CD4-positive, CD25-positive, alpha-beta regulatory T cell (primary cell): Measurements from ENCODE around the gene EVPLL. TPM values are rescaled to one million over a fixed set of nuclear protein-coding genes. Genes with fewer than 3 reads are reported as not detected.
"Not testable (repeated sequence)": the region's sequence is repeated elsewhere in the genome, so short reads cannot be mapped to it uniquely, and the experiment has no call there.

Source experiments
- ATAC-seq, 2 donors: fragments of 150-1000 bp; cut with Tn5 transposase; one replicate each; pipeline ENCODE4 v1.10.0; 2021; ENCODE audit warnings: low read depth in 2 of 2, moderate number of reproducible peaks in 2 of 2, moderate library complexity in 1 of 2
- DNase-seq, 3 donors: peaks; one replicate each; pipeline versions ENCODE4 v3.0.0 to v3.0.0-alpha.2; 2012 to 2022; ENCODE audit warnings: mixed read lengths in 1 of 3
- H3K27ac ChIP-seq: one replicate; pipeline ENCODE4 v1.7.0; 2013; ENCODE audit warnings: mild to moderate bottlenecking, low read length; ENCODE audit not compliant: insufficient read depth, poor library complexity, severe bottlenecking
- H3K27me3 ChIP-seq: one replicate; pipeline ENCODE4 v1.7.0; 2013; ENCODE audit warnings: low read length; ENCODE audit not compliant: control insufficient read depth, insufficient read depth
- H3K36me3 ChIP-seq: one replicate; pipeline ENCODE4 v1.7.0; 2013; ENCODE audit warnings: mild to moderate bottlenecking, low read length, moderate library complexity; ENCODE audit not compliant: control insufficient read depth, insufficient read depth
- H3K4me1 ChIP-seq: 2 replicates; pipeline ENCODE4 v1.7.0; 2013; ENCODE audit warnings: mild to moderate bottlenecking, low read length; ENCODE audit not compliant: insufficient read depth, control insufficient read depth, poor library complexity, severe bottlenecking
- H3K4me3 ChIP-seq: one replicate; pipeline ENCODE4 v1.7.0; 2013; ENCODE audit warnings: low read depth, mild to moderate bottlenecking, low read length, moderate library complexity
- H3K9me3 ChIP-seq, 2 experiments: 1 replicate in 1 of 2; 2 replicates in 1 of 2; pipeline ENCODE4 v1.7.0; 2013; ENCODE audit warnings: low read length in 2 of 2, mild to moderate bottlenecking in 1 of 2, moderate library complexity in 1 of 2; ENCODE audit not compliant: control insufficient read depth in 2 of 2
- H3K27ac Mint-ChIP-seq, 3 donors: one replicate each; pipeline ENCODE4 v1.8.0; 2020 to 2022; ENCODE audit warnings: mild to moderate bottlenecking in 3 of 3, mixed read lengths in 3 of 3, moderate library complexity in 2 of 3
- H3K27me3 Mint-ChIP-seq: one replicate; pipeline ENCODE4 v1.8.0; 2022; ENCODE audit warnings: mild to moderate bottlenecking, mixed read lengths
- H3K36me3 Mint-ChIP-seq: one replicate; pipeline ENCODE4 v1.8.0; 2020; ENCODE audit warnings: mixed read lengths
- H3K4me1 Mint-ChIP-seq, 4 donors: one replicate each; pipeline ENCODE4 v1.8.0; 2020 to 2022; ENCODE audit warnings: mixed read lengths in 4 of 4, mild to moderate bottlenecking in 1 of 4
- H3K4me3 Mint-ChIP-seq, 4 donors: one replicate each; pipeline ENCODE4 v1.8.0; 2020 to 2022; ENCODE audit warnings: mild to moderate bottlenecking in 4 of 4, mixed read lengths in 4 of 4, moderate library complexity in 3 of 4
- H3K9me3 Mint-ChIP-seq, 7 donors: one replicate each; pipeline ENCODE4 v1.8.0; 2020 to 2022; ENCODE audit warnings: mixed read lengths in 7 of 7, mild to moderate bottlenecking in 3 of 7, moderate library complexity in 2 of 7
- polyA plus RNA-seq, 4 donors: library from polyadenylated mRNA; unstranded; fragments of 300-500 nt; fragmentation: Illumina TruSeq; gene quantifications; one replicate each; pipeline ENCODE4 v1.2.3, GENCODE V29; 2021
- total RNA-seq: library from RNA; stranded (reverse); gene quantifications from one replicate; pipeline ENCODE4 v1.2.3, GENCODE V29; 2022

EVPLL gene
- total and polyA plus RNA-seq, 5 donors from 2014 or later, result 0.25 TPM; not detected in 4

DNA sequence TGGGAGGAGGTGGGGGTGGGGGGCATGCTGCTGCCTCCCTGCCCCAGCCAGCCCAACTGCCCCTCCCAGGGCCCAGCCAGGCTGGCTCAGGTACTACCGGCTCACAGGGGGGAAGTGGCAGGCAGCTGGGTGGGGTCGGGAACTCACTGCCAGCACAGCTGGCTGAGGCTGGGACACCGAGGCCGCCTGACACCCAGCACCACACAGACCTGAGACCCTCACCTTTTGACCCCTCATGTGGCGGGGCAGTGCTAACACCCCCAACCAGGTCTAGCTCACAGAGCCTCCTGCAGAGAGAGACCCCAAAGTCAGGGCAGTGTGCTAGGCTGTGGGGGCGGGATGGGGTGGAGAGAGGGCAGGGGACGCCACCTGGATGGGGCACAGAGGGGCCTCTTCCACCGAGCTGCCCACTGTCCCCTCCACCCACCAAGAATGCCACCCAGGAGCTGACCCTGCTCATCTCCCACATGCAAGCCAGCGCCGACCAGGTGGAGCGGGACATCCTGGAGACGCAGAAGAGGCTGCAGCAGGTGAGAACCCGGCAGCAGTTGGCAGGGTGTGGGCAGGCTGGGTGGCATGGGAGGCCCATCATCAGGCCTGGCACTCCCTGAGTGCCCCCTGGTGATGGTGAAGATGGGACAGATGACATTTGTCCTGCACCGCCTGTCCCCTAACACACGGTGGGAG is 3.0 kb downstream of the EVPLL start:
- Histone ChIP-seq H3K36me3 (no peaks in the 10 kb centered on the region), H3K27me3 (no peaks in the 10 kb centered on the region), H3K4me1 (peaks cover 7% of the 10 kb centered on the region), H3K9me3 (no peaks in the 10 kb centered on the region), H3K27ac (no peak overlapping the region), H3K4me3 (no peak overlapping the region)
- H3K4me1 Mint-ChIP-seq, result peaks cover 0 to 10% (median under 1%) of the 10 kb centered on the region in 4 donors
- no peak overlapping the region for H3K4me3 Mint-ChIP-seq
- ATAC-seq (no peak), DNase-seq (no peak)
- no peak overlapping the region for H3K27ac Mint-ChIP-seq
- no peaks in the 10 kb centered on the region for H3K9me3 Mint-ChIP-seq
- peaks cover 10% of the 10 kb centered on the region for H3K27me3 Mint-ChIP-seq
- no peaks in the 10 kb centered on the region for H3K36me3 Mint-ChIP-seq

DNA sequence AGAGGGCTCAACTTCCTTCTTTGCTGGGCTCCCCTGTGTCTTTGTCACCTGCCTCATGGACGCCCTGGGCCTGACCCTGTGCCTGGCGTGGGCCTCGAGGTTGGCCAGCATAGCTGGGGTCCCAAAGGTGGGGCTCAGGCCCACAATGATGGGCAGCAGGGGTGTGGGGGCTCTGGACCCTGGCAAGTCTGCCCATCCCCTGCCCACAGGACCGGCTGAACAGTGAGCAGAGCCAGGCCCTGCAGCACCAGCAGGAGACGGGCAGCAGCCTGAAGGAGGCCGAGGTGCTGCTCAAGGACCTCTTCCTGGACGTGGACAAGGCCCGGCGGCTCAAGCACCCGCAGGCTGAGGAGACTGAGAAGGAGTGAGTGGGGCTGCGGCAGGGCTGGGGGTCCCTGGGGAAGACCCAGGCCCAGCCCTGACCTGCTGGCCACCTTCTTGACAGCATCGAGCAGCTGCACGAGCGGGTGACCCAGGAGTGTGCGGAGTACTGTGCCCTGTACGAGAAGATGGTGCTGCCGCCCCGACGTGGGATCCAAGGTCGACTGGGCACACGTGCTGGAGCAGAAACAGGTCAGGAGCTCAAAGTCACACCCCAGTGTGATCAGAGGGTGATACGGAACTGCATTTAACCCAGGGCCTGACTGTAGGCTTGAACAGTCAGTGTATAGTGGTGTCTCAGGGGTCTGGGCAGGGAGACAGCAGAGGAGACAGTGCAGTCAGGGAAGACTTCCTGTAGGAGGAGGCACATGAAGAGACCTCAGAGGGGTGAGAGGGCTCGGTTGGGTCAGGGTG is 3.8 kb downstream of the EVPLL start:
- H3K27me3 Mint-ChIP-seq, result peaks cover 16% of the 10 kb centered on the region
- Histone ChIP-seq H3K27me3 (no peaks in the 10 kb centered on the region), H3K9me3 (no peaks in the 10 kb centered on the region), H3K4me3 (no peak overlapping the region), H3K36me3 (no peaks in the 10 kb centered on the region), H3K4me1 (peaks cover 7% of the 10 kb centered on the region), H3K27ac (no peak overlapping the region)
- H3K4me3 Mint-ChIP-seq, result peak overlapping the region in 1 of 4 donors; percentile 54
- peaks cover 0 to 10% (median under 1%) of the 10 kb centered on the region in 4 donors for H3K4me1 Mint-ChIP-seq
- DNase-seq (no peak), ATAC-seq (no peak)
- no peaks in the 10 kb centered on the region for H3K36me3 Mint-ChIP-seq
- H3K27ac Mint-ChIP-seq, result peak overlapping the region in 1 of 3 donors; percentile 67
- H3K9me3 Mint-ChIP-seq, result no peaks in the 10 kb centered on the region

GRCh38 chr17:18381953-18382245 is 4.3 kb downstream of the EVPLL start:
- peak overlapping the region in 1 of 3 donors; percentile 67 for H3K27ac Mint-ChIP-seq
- H3K27me3 ChIP-seq, result no peaks in the 10 kb centered on the region

GRCh38 chr17:18382441-18383078 is 5.0 kb downstream of the EVPLL start:
- Mint-ChIP-seq H3K4me1 (peaks cover 0 to 8% (median under 1%) of the 10 kb centered on the region in 4 donors), H3K27me3 (peaks cover 16% of the 10 kb centered on the region), H3K27ac (no peak overlapping the region), H3K4me3 (peak overlapping the region in 1 of 4 donors; percentile 54), H3K9me3 (no peaks in the 10 kb centered on the region), H3K36me3 (no peaks in the 10 kb centered on the region)
- no peaks in the 10 kb centered on the region for H3K36me3 ChIP-seq
- H3K4me3 ChIP-seq, result no peak overlapping the region
- peaks cover 7% of the 10 kb centered on the region for H3K4me1 ChIP-seq
- ATAC-seq, result no peak
- peak in 1 of 3 donors; percentile 26 for DNase-seq
- no peaks in the 10 kb centered on the region for H3K27me3 ChIP-seq
- H3K27ac ChIP-seq, result no peak overlapping the region
- no peaks in the 10 kb centered on the region for H3K9me3 ChIP-seq

More at GRCh38 chr17:18381953-18382245, 4.3 kb downstream of the EVPLL start:
- Histone ChIP-seq H3K4me3 (no peak overlapping the region), H3K4me1 (peaks cover 7% of the 10 kb centered on the region), H3K9me3 (no peaks in the 10 kb centered on the region), H3K36me3 (no peaks in the 10 kb centered on the region), H3K27ac (no peak overlapping the region)
- no peaks in the 10 kb centered on the region for H3K9me3 Mint-ChIP-seq
- H3K27me3 Mint-ChIP-seq, result peaks cover 16% of the 10 kb centered on the region
- no peak for DNase-seq
- peak overlapping the region in 1 of 4 donors; percentile 54 for H3K4me3 Mint-ChIP-seq
- ATAC-seq, result no peak
- H3K36me3 Mint-ChIP-seq, result no peaks in the 10 kb centered on the region
- peaks cover 0 to 10% (median under 1%) of the 10 kb centered on the region in 4 donors for H3K4me1 Mint-ChIP-seq

DNA sequence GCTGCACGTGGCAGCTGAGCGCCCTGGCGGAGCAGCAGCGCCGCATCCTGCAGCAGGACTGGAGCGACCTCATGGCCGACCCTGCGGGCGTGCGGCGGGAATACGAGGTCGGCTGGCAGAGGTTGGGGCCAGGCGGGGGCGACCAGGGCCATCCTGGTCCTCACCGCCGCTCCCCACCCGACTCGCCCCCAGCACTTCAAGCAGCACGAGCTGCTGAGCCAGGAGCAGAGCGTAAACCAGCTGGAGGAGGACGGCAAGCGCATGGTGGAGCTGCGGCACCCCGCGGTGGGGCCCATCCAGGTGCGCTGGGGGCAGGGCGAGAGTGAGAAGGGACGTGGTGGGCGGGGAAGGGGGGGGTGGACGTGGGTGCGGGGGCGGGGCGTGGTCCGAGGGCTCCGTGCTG is 5.5 kb downstream of the EVPLL start:
- not testable (repeated sequence) for H3K4me1 ChIP-seq, H3K4me3 ChIP-seq, H3K36me3 ChIP-seq, H3K27ac ChIP-seq, H3K9me3 ChIP-seq, H3K27me3 ChIP-seq, H3K4me1 Mint-ChIP-seq, H3K9me3 Mint-ChIP-seq, H3K27ac Mint-ChIP-seq, H3K36me3 Mint-ChIP-seq
- peak; percentile 44 to 47 for ATAC-seq
- H3K27me3 Mint-ChIP-seq, result peaks cover 18% of the 10 kb centered on the region
- peak in 2 of 3 donors; percentile 18 for DNase-seq
- peak overlapping the region in 1 of 4 donors; percentile 50 for H3K4me3 Mint-ChIP-seq

DNA sequence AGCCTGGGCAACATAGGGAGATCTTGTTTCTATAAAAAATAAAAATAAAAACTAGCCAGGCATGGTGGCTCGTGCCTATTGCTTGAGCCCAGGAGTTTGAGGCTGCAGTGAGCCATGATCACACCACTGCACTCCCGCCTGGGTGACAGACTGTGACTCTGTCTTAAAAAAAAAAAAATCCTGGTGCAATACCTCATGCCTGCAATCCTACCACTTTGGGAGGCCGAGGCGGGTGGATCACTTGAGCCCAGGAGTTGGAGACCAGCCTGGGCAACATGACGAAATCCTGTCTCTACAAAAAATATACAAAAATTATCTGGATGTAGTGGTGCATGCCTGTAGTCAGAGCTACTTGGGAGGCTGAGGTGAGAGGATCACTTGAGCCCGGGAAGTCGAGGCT is 6.7 kb downstream of the EVPLL start:
- H3K4me1 ChIP-seq, H3K4me1 Mint-ChIP-seq, ATAC-seq, H3K27ac ChIP-seq, H3K36me3 Mint-ChIP-seq, H3K27ac Mint-ChIP-seq, H3K36me3 ChIP-seq, H3K4me3 ChIP-seq, H3K9me3 Mint-ChIP-seq, H3K9me3 ChIP-seq, H3K27me3 ChIP-seq, H3K4me3 Mint-ChIP-seq, DNase-seq: not testable (repeated sequence)
- H3K27me3 Mint-ChIP-seq, result peaks cover 20% of the 10 kb centered on the region

DNA sequence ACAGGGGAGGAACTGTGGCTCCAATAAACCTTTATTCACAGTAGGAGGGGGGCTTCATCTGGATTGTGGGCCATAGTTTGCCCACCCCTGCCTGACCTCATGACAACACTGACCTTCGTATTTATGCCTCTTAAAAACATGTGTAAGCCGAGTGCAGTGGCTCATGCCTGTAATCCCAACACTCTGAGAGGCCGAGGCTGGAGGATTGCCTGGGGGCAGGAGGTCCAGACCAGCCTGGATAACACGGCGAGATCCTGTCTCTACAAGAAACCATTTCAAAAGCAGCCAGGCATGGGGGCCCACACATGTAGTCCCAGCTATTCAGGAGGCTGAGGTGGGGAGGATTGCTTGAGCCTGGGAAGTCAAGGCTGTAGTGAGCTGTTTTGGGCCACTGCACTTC is 10.0 kb downstream of the EVPLL start:
- not testable (repeated sequence) for H3K27ac Mint-ChIP-seq, H3K27me3 ChIP-seq, H3K9me3 ChIP-seq, H3K9me3 Mint-ChIP-seq, H3K36me3 Mint-ChIP-seq, H3K4me3 ChIP-seq, H3K36me3 ChIP-seq, H3K4me1 Mint-ChIP-seq, H3K27ac ChIP-seq, DNase-seq, ATAC-seq, H3K4me3 Mint-ChIP-seq, H3K4me1 ChIP-seq
- H3K27me3 Mint-ChIP-seq, result peaks cover 20% of the 10 kb centered on the region
